ENCODE results near the gene FEN1. TPM values are rescaled to one million over a fixed set of nuclear protein-coding genes. Genes with fewer than 3 reads are reported as not detected.
A peak's percentile ranks its signal among the peaks of the same experiment; 100 is the strongest.

The FEN1 gene
- total and polyA plus RNA-seq, 2 of the 8 experiments (the other 6 are each of a cell fraction or from before 2014, with no cell fraction given), result 52.6 to 86.1 TPM

DNA sequence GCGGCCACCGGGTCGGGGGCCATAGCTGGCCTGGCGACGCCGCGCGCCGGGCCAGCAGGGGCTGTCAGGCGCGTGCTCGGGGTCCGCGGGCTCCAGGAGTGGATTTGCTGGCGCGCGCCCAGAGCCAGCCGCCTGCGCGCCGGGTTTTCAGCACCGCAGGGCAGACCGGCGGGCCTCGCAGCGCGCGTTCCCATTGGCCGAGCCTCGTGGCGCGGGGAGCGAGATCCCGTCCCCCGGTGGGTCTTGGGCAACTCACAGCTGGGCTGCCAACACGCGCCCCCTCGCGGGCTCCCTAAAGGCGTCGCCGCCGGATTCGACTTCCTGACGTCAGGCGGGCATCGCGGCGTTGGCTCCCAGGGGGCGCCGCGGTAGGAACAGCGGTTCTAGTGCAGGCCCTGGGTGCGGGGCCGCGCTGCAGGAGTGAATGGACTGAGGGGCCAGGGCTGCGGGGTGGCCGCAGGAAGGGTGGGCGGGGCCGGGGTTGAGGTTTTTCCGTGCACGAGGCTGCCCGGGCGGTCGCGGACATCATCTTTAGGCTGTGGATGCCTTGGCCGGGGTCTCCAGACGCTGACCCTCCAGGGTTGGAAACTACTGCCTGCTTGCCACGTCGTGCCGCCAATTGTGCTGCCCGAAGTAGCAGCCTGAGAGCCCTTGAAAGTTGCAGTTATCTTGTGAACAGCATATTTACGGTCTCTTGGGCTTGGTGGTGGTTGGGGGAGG, 24.2 kb downstream of the FEN1 start, which contains the start of gene FADS1 (continued):
- peak in 1 of 2 experiments; percentile 23; a peak in 2 of 4 replicates for TF ChIP-seq RAD21 (IDR thresholded peaks at IDR 0.05 in 1 of 2, conservative IDR thresholded peaks at IDR 0.05 in 1 of 2; ENCODE audit: low read depth in 2 of 2, low read length in 2 of 2)
- TF ChIP-seq SP2 (IDR thresholded peaks at IDR 0.05; ENCODE audit: low read length), result no peak
- no peak for TF ChIP-seq NRF1 (IDR thresholded peaks at IDR 0.05; ENCODE audit: low read depth, low read length)
- no peak for TF ChIP-seq CBX8 (IDR thresholded peaks at IDR 0.05; ENCODE audit: borderline replicate concordance, low read depth, low read length)
- no peak for TF ChIP-seq JUND (IDR thresholded peaks at IDR 0.05; ENCODE audit: low read length)
- no peak for TF ChIP-seq RFX5 (IDR thresholded peaks at IDR 0.05; ENCODE audit: borderline replicate concordance, low read depth, low read length)
- TF ChIP-seq SP1 (IDR thresholded peaks at IDR 0.05; ENCODE audit: low read depth, low read length), result no peak
- TF ChIP-seq EGR1 (IDR thresholded peaks at IDR 0.05; ENCODE audit: borderline replicate concordance, low read depth, low read length), result no peak
- peak; percentile 80 for TF ChIP-seq CHD2 (IDR thresholded peaks at IDR 0.05; ENCODE audit: low read length)
- TF ChIP-seq GTF2F1 (IDR thresholded peaks at IDR 0.05; ENCODE audit: borderline replicate concordance, low read depth, low read length), result 0 out of 2 replicates have a peak, but pooled peaks have one; percentile 28
- peak; percentile 29; the same call in 1 of the 2 replicates for TF ChIP-seq PHF8 (conservative IDR thresholded peaks at IDR 0.05; ENCODE audit: low read depth, low read length)
- TF ChIP-seq YY1 (IDR thresholded peaks at IDR 0.05; ENCODE audit: low read depth, low read length), result 0 out of 2 replicates have a peak, but pooled peaks have one; percentile 4
- no peak for TF ChIP-seq SUZ12 (IDR thresholded peaks at IDR 0.05; ENCODE audit: low read length)
- TF ChIP-seq SIRT6 (IDR thresholded peaks at IDR 0.05; ENCODE audit: low read length), result no peak
- no peak for TF ChIP-seq KDM1A (IDR thresholded peaks at IDR 0.05; ENCODE audit: borderline replicate concordance, low read length)
- no peak for TF ChIP-seq JUN (IDR thresholded peaks at IDR 0.05; ENCODE audit: low read depth, low read length)
- peak; percentile 57; the same call in 1 of the 2 replicates for TF ChIP-seq BACH1 (IDR thresholded peaks at IDR 0.05; ENCODE audit: low read length)
- no peak for TF ChIP-seq EZH2 (IDR thresholded peaks at IDR 0.05; ENCODE audit: low read depth, low read length, severe bottlenecking)
- TF ChIP-seq SRF (IDR thresholded peaks at IDR 0.05; ENCODE audit: low read depth, low read length), result no peak
- TF ChIP-seq EP300 (IDR thresholded peaks at IDR 0.05; ENCODE audit: borderline replicate concordance in 1 of 2, low read depth in 2 of 2, low read length in 2 of 2), result 0 out of 3 replicates have a peak, but pooled peaks of 1 of the 2 experiments have one; percentile 21
- no peak for TF ChIP-seq SIX5 (IDR thresholded peaks at IDR 0.05; ENCODE audit: low read depth, low read length)
- TF ChIP-seq RXRA (IDR thresholded peaks at IDR 0.05; ENCODE audit: insufficient read depth, low read depth, low read length), result no peak
- TF ChIP-seq, protein P1, sequence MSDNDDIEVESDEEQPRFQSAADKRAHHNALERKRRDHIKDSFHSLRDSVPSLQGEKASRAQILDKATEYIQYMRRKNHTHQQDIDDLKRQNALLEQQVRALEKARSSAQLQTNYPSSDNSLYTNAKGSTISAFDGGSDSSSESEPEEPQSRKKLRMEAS (IDR thresholded peaks at IDR 0.05), result peak; percentile 85
- peak; percentile 72 to 94; a peak in 1 of 4 replicates for TF ChIP-seq HDAC2 (IDR thresholded peaks at IDR 0.05; ENCODE audit: borderline replicate concordance in 1 of 2, low read depth in 2 of 2, low read length in 2 of 2)
